Measurements from ENCODE around the gene ABCG1. TPM values are rescaled to one million over a fixed set of nuclear protein-coding genes. Genes with fewer than 3 reads are reported as not detected.

Gene ABCG1
- total RNA-seq, 4 donors from 2014 or later, result 16.1 to 25.9 (median 20.0) TPM

- WGBS, result 89% methylated on average over 10 of the region's 17 CpGs
- Histone ChIP-seq H3K9me3 (no peaks in the 10 kb centered on the region), H3K27ac (replicated peaks in 1 of 4) (no peak overlapping the region), H3K4me3 (no peak overlapping the region), H3K36me3 (peaks cover 23 to 80% (median 62%) of the 10 kb centered on the region in 4 donors), H3K4me1 (no peaks in the 10 kb centered on the region), H3K27me3 (no peaks in the 10 kb centered on the region)
- TF ChIP-seq CTCF (IDR thresholded peaks at IDR 0.05) (no peak), POLR2A (IDR thresholded peaks at IDR 0.05; ENCODE audit: low read depth) (no peak), POLR2AphosphoS5 (IDR thresholded peaks at IDR 0.05) (no peak), EP300 (IDR thresholded peaks at IDR 0.05) (no peak)
- intact Hi-C loops (cut with DNase I), result no loop called here
- DNase-seq (ENCODE audit: extremely low spot score), result no peak
These were observed 74.8 kb downstream of the ABCG1 start for GRCh38 chr21:42293649-42294272.

DNA sequence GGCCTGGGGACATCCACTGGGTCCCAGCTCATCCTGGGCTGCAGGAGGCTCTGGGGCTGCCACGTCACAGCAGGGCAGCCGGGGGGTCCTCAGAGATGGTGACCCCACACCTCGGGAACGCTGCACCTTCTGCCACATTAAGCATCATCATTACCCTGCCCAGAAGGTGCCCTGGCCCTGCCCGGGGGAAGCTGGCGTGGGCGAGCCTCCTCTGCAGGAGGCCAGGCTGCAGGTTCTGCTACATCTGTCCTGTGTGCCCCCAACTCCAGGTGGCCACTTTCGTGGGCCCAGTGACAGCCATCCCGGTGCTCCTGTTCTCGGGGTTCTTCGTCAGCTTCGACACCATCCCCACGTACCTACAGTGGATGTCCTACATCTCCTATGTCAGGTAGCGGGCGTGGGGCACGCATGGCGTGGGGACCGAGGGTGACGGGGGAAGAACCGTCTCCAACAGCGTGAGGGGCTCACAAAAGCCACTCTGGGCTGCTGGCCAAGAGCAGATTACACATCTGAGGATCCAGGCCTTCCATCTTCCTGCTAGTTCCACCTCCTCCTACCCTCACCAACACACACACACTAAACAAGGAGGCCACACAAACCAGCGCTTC is 75.4 kb downstream of the ABCG1 start:
- H3K9me3 ChIP-seq, result no peaks in the 10 kb centered on the region
- intact Hi-C loops (cut with DNase I), result no loop called here
- DNase-seq (ENCODE audit: extremely low spot score), result no peak
- TF ChIP-seq POLR2AphosphoS5 (IDR thresholded peaks at IDR 0.05), result no peak
- no peak for TF ChIP-seq POLR2A (IDR thresholded peaks at IDR 0.05; ENCODE audit: low read depth)
- TF ChIP-seq EP300 (IDR thresholded peaks at IDR 0.05), result no peak
- TF ChIP-seq CTCF (IDR thresholded peaks at IDR 0.05), result no peak
- no peak overlapping the region for H3K4me3 ChIP-seq
- peaks cover 0 to 3% (median 2%) of the 10 kb centered on the region in 4 donors for H3K4me1 ChIP-seq
- WGBS, result 94% methylated on average over 20 of the region's 22 CpGs
- no peak overlapping the region for H3K27ac ChIP-seq (replicated peaks in 1 of 4)
- H3K36me3 ChIP-seq, result peaks cover 17 to 74% (median 56%) of the 10 kb centered on the region in 4 donors
- H3K27me3 ChIP-seq, result no peaks in the 10 kb centered on the region

- TF ChIP-seq CTCF (IDR thresholded peaks at IDR 0.05) (no peak), EP300 (IDR thresholded peaks at IDR 0.05) (no peak), POLR2A (IDR thresholded peaks at IDR 0.05; ENCODE audit: low read depth) (no peak), POLR2AphosphoS5 (IDR thresholded peaks at IDR 0.05) (no peak)
- H3K9me3 ChIP-seq, result no peaks in the 10 kb centered on the region
- intact Hi-C loops (cut with DNase I), result no loop called here
- no peak overlapping the region for H3K4me3 ChIP-seq
- 78% methylated on average over 15 of the region's 15 CpGs for WGBS
- H3K27me3 ChIP-seq, result no peaks in the 10 kb centered on the region
- no peak overlapping the region for H3K27ac ChIP-seq (replicated peaks in 1 of 4)
- DNase-seq (ENCODE audit: extremely low spot score), result no peak
- peaks cover 0 to 12% (median 7%) of the 10 kb centered on the region in 4 donors for H3K4me1 ChIP-seq
- peaks cover 15 to 60% (median 46%) of the 10 kb centered on the region in 4 donors for H3K36me3 ChIP-seq
These were observed 76.9 kb downstream of the ABCG1 start for GRCh38 chr21:42295845-42296244.

GRCh38 chr21:42296501-42296900 is 77.6 kb downstream of the ABCG1 start:
- Histone ChIP-seq H3K4me3 (no peak overlapping the region), H3K27me3 (no peaks in the 10 kb centered on the region), H3K36me3 (peaks cover 8 to 54% (median 39%) of the 10 kb centered on the region in 4 donors), H3K27ac (replicated peaks in 1 of 4) (no peak overlapping the region), H3K9me3 (no peaks in the 10 kb centered on the region), H3K4me1 (peaks cover 5 to 15% (median 10%) of the 10 kb centered on the region in 4 donors)
- TF ChIP-seq POLR2AphosphoS5 (IDR thresholded peaks at IDR 0.05) (no peak), EP300 (IDR thresholded peaks at IDR 0.05) (no peak), CTCF (IDR thresholded peaks at IDR 0.05) (no peak), POLR2A (IDR thresholded peaks at IDR 0.05; ENCODE audit: low read depth) (no peak)
- WGBS, result 79% methylated on average over 7 of the region's 7 CpGs
- no peak for DNase-seq (ENCODE audit: extremely low spot score)
- intact Hi-C loops (cut with DNase I), result no loop called here

All from esophagus muscularis mucosa (tissue), 4 donors.